SK-N-SH (cell line): Measurements from ENCODE around the gene DXO. TPM values are rescaled to one million over a fixed set of nuclear protein-coding genes. Genes with fewer than 3 reads are reported as not detected.

ENCODE experiments used
- polyA plus RNA-seq, 3 experiments: library from polyadenylated mRNA; depleted of rRNA; stranded (reverse); fragments of >200 nt; gene quantifications; 2 replicates each; pipeline ENCODE4 v1.2.3, GENCODE V29; 2012
- small RNA-seq, 7 experiments: library from RNA; depleted of rRNA; stranded (forward); fragments of <200 nt; gene quantifications; one replicate each; pipeline ENCODE3, GENCODE V24; 2012

The DXO gene
- polyA plus RNA-seq, 1 of the 3 experiments (the other 2 are of a cell fraction) = 25.3 TPM

Small RNA genes lying within 50 kb of the gene (small RNA-seq; reads per million reads assigned to genes)
- 0 reads per million in 7 experiments for gene AL645922.1

Other genes starting within 250 kb of the DXO start
- not detected in 2 replicates for gene MPIG6B, start 248.8 kb downstream of the DXO start, polyA plus RNA-seq (2012; rRNA removed)
- gene DDAH2, start 242.8 kb downstream of the DXO start, polyA plus RNA-seq (2012; rRNA removed) = 147 and 180 TPM in 2 replicates
- 520 and 569 TPM in 2 replicates for gene CLIC1, start 235.6 kb downstream of the DXO start, polyA plus RNA-seq (2012; rRNA removed)
- gene MSH5, start 232.1 kb downstream of the DXO start, polyA plus RNA-seq (2012; rRNA removed) = 16.0 and 19.5 TPM in 2 replicates
- gene SAPCD1, start 209.5 kb downstream of the DXO start, polyA plus RNA-seq (2012; rRNA removed) = 5.9 and 6.3 TPM in 2 replicates
- 0.45 and 0.56 TPM in 2 replicates for gene VWA7, start 194.8 kb downstream of the DXO start, polyA plus RNA-seq (2012; rRNA removed)
- 22.2 and 35.1 TPM in 2 replicates for gene VARS1, start 176.4 kb downstream of the DXO start, polyA plus RNA-seq (2012; rRNA removed)
- gene LSM2, start 165.2 kb downstream of the DXO start, polyA plus RNA-seq (2012; rRNA removed) = 47.8 and 79.1 TPM in 2 replicates
- 0.69 and 0.83 TPM in 2 replicates for gene HSPA1L, start 156.9 kb downstream of the DXO start, polyA plus RNA-seq (2012; rRNA removed)
- 71.1 and 119 TPM in 2 replicates for gene HSPA1A, start 156.6 kb downstream of the DXO start, polyA plus RNA-seq (2012; rRNA removed)
- 52.4 and 96.3 TPM in 2 replicates for gene HSPA1B, start 144.4 kb downstream of the DXO start, polyA plus RNA-seq (2012; rRNA removed)
- 42.2 and 43.0 TPM in 2 replicates for gene NEU1, start 109.3 kb downstream of the DXO start, polyA plus RNA-seq (2012; rRNA removed)
- gene SLC44A4, start 93.1 kb downstream of the DXO start, polyA plus RNA-seq (2012; rRNA removed) = 0.26 and 0.49 TPM in 2 replicates
- 50.1 and 72.0 TPM in 2 replicates for gene EHMT2, start 74.4 kb downstream of the DXO start, polyA plus RNA-seq (2012; rRNA removed)
- 8.3 and 8.4 TPM in 2 replicates for gene ZBTB12, start 70.1 kb downstream of the DXO start, polyA plus RNA-seq (2012; rRNA removed)
- gene C2, start 44.4 kb downstream of the DXO start, polyA plus RNA-seq (2012; rRNA removed) = 0.15 and 0.43 TPM in 2 replicates
- gene CFB, start 26.0 kb downstream of the DXO start, polyA plus RNA-seq (2012; rRNA removed) = 42.1 and 64.4 TPM in 2 replicates
- gene NELFE, start 13.2 kb downstream of the DXO start, polyA plus RNA-seq (2012; rRNA removed) = 89.5 and 116 TPM in 2 replicates
- gene SKIC2, start 13.0 kb downstream of the DXO start, polyA plus RNA-seq (2012; rRNA removed) = 86.3 and 89.4 TPM in 2 replicates
- 9.9 and 11.4 TPM in 2 replicates for gene C4A, start 9.9 kb upstream of the DXO start, polyA plus RNA-seq (2012; rRNA removed)
- 6.8 and 10.9 TPM in 2 replicates for gene C4B, start 42.7 kb upstream of the DXO start, polyA plus RNA-seq (2012; rRNA removed)
- 0.03 TPM in 1 of 2 replicates, not detected in the other for gene CYP21A2, start 66.3 kb upstream of the DXO start, polyA plus RNA-seq (2012; rRNA removed)
- 0.48 and 0.55 TPM in 2 replicates for gene TNXB, start 137.2 kb upstream of the DXO start, polyA plus RNA-seq (2012; rRNA removed)
- gene ATF6B, start 156.1 kb upstream of the DXO start, polyA plus RNA-seq (2012; rRNA removed) = 61.3 and 73.0 TPM in 2 replicates
- gene FKBPL, start 158.2 kb upstream of the DXO start, polyA plus RNA-seq (2012; rRNA removed) = 2.7 and 3.5 TPM in 2 replicates
- gene PRRT1, start 179.8 kb upstream of the DXO start, polyA plus RNA-seq (2012; rRNA removed) = 1.2 and 1.5 TPM in 2 replicates
- 32.7 and 42.1 TPM in 2 replicates for gene PPT2, start 182.0 kb upstream of the DXO start, polyA plus RNA-seq (2012; rRNA removed)
- 7.7 and 10.7 TPM in 2 replicates for gene EGFL8, start 192.5 kb upstream of the DXO start, polyA plus RNA-seq (2012; rRNA removed)
- 118 and 122 TPM in 2 replicates for gene AGPAT1, start 203.9 kb upstream of the DXO start, polyA plus RNA-seq (2012; rRNA removed)
- gene RNF5, start 206.3 kb upstream of the DXO start, polyA plus RNA-seq (2012; rRNA removed) = 74.8 and 110 TPM in 2 replicates
- 2.9 and 3.5 TPM in 2 replicates for gene AGER, start 212.1 kb upstream of the DXO start, polyA plus RNA-seq (2012; rRNA removed)
- 74.5 and 83.1 TPM in 2 replicates for gene PBX2, start 218.1 kb upstream of the DXO start, polyA plus RNA-seq (2012; rRNA removed)
- gene GPSM3, start 220.5 kb upstream of the DXO start, polyA plus RNA-seq (2012; rRNA removed) = 1.5 and 1.9 TPM in 2 replicates